GM21390 (cell line): ENCODE data around the gene PSMC3IP.
"Not testable (repeated sequence)": the region's sequence is repeated elsewhere in the genome, so short reads cannot be mapped to it uniquely, and the experiment has no call there.

ENCODE experiments used
- ATAC-seq: cut with Tn5 transposase; IDR thresholded peaks from one replicate; pipeline ENCODE4 v1.9.1; 2021; ENCODE audit not compliant: unreplicated experiment

Gene PSMC3IP

DNA sequence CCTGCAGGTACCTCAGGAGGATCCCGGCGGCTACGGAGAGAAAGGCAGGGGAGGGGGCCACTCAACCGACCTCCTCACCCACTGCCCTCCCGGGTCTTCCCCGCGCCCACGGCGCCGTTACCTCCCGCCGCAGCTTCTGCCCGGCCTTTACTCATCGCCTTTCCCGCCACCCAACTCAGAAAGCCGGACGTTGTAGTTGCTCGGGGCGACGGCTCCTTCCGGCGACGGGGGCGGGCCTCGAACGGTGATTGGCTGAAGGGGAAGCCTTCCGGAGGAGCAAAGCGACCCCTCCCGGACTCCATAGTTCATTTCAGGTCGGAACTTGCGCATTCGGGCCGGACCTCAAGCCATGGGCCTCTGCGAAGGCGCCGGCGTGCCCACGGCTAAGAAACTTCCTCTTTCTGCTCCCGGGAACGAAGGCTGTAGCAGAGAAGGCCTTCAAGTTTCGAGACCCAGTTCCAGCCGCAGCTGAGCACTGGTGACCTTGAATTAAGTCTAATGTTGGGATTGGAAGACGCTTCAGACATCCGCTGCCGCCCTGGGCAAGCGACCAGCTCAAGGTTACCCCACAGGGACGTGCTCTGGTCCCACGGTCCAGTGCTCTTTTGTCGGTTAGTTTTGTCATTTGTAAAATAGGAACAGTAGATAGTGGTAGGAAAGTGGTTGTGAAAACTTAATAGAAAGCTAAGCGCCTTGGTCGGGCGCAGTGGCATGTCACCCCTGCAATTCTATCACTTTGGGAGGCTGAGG lies at the start of gene PSMC3IP:
TSS of gene PSMC3IP (minus strand) at position 198 of the 750 bp plus-strand sequence. CDS start at position 155, 43 bp downstream.
- peak; percentile 63 for ATAC-seq

- ATAC-seq = no peak
Observed at GRCh38 chr17:42623732-42624596, 46.4 kb upstream of the PSMC3IP start.

- ATAC-seq = no peak
Observed at GRCh38 chr17:42623271-42623670, 45.7 kb upstream of the PSMC3IP start.

DNA sequence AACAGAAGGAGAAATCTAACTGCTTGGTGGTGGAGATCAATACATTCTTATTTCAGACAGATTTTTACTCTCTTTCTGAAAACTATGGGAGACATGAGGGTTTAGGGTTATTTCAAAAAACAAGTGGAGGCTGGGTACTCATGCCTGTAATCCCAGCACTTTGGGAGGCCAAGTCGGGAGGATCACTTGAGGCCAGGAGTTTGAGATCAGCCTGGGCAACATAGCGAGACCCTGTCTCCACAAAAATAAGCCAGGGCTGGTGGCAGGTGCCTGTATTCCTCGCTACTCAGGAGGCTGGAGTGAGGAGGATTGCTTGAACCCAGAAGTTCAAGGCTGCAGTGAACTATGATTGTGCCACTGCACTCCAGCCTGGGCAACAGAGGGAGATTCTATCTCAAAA lies 44.5 kb upstream of the PSMC3IP start:
- ATAC-seq = not testable (repeated sequence)

DNA sequence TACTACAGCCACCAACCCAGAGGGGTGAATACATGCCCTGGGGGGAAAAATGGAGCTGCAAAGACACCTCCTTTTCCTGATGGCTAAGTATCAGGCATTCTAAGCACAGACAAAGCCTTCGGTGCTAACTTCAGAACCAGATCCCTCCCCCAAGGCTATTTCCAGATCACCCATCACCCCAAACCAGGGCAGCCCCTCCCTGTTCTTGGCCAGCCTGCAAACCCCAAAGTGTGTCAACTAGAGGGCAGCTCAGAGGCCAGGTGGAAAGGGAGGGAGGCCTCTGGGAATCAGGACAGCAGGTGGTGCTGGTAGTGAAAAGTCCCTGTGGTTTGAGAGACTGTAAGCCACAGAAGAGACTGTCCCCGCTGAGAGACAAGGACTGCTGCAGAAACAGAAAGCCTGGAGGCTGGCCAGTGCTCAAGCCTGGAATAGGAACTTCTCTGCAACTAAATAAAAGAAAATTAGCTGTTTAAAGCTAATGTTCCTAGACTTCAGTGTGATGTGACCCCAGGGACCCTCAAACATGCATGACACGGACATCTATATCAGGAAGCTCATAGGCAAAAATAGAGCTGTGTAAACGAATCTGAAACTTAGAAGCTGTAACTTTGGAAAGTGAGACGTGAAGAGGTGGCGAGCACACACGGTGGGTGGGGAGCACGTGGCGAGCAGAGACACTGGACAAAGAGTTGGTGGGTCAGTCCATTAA lies 41.1 kb upstream of the PSMC3IP start:
- ATAC-seq = peak; percentile 74

- ATAC-seq = peak; percentile 25
Observed at GRCh38 chr17:42617956-42618431, 40.5 kb upstream of the PSMC3IP start.

DNA sequence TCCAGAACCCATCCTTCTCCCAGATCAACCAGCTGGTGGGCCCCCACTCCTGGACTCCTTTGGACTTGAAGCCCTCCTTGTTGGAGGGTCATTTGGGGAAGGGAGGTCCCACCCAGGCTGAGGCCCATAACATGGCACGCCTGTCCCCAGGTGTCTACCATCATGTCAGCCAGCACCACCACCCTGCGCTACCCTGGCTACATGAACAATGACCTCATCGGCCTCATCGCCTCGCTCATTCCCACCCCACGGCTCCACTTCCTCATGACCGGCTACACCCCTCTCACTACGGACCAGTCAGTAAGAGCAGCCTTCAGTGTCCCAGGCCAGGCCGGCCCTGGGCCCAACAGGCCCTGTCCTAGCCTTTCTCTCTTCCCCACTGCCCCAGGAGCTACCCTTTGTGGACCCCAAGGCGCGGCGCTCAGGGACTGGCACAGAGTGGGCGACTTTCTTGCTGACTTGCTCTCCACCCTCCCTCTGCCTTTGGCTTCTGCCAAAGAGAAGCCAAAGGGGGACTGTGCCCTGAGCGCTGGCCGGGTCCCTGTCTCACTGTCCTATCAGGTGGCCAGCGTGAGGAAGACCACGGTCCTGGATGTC lies 36.3 kb upstream of the PSMC3IP start:
- ATAC-seq = no peak

DNA sequence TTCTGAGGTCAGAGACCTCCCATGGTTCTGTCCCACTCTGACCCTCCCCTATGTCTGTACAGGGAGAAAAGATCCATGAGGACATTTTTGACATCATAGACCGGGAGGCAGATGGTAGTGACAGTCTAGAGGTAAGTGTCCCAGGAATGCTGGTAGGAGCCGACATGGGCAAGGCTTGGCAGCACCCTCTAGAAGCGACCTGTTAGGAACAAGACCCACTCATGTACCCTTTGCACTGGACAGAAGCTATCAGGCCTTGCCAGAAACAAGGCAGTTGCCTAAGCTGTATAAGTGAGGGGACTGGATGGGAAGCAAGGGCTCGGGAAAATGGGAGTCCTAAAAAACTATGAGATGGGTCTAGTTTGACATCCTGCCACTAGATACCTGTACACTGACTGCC lies 34.5 kb upstream of the PSMC3IP start:
- ATAC-seq = no peak

- ATAC-seq = not testable (repeated sequence)
Observed at GRCh38 chr17:42609814-42610801, 32.6 kb upstream of the PSMC3IP start.

GRCh38 chr17:42609182-42609813 lies 31.8 kb upstream of the PSMC3IP start, which contains the start of the genes RETREG3 and TUBG1:
RETREG3 (minus strand) TSS chr17:42609374; CDS start chr17:42609324, 50 bp downstream.
TUBG1 (plus strand) TSS chr17:42609683; CDS start chr17:42609738, 55 bp downstream.
- ATAC-seq = peak; percentile 82

DNA sequence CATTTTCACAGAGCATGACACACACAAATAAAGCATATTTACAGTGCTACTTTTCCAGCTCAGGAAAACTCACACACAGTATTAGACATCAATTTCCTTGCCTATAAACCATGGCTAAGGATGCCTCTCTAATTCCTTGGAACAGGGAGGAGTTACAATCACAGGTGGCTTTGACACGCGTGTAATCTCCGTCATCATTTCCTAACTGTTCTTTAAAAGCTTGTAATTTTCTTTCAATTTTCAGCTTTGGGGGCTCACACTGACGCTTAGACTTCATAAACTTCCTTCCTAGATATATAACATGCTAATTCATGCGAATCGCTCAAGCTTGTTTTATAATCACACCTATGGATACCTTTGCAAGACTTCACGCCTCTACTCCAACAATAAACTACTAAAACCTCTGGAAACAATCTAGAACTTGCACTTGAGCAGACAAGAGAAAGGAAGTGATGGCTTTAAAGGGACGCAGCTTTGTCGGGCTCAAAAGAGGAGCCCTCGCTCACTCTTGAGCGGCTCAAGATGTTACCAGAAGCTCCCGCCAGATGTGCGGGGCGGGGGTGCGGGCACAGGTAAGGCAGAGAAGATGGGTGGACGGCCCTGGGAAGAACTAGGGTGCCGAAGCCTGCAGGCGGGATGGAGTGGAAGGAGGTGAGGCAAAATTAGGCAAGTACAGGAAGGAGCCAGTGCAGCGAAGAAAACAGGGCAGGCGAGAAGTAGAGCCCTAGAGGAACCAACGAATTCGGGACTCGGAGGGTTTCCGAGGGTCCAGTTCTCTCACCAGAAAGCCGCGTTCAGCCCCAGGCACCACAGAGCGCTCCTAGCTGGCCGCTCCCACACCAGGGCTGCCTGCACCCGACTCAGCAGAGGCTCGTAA lies 31.0 kb upstream of the PSMC3IP start:
- ATAC-seq = peak; percentile 20

DNA sequence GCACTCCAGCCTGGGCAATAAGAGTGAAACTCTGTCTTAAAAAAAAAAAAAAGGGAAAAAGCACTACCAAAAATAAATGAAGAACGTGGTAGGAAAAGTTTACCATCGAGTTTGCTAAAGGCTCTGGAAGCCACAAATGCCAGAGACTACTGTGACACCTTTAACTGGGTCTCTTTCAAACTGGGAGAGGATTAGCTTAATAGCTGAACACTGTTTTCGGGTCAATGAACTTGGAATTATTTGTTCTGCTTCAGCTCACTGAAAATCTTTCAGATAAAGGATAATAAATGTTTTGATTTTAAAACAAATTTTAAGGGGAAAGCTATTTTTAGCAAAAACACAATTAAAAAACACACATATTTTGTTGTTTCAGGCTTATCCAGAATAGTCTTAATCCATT lies 30.2 kb upstream of the PSMC3IP start:
- no peak for ATAC-seq

GRCh38 chr17:42603318-42603717 lies 25.8 kb upstream of the PSMC3IP start:
- ATAC-seq = no peak

- ATAC-seq = no peak
Observed at GRCh38 chr17:42598905-42599304, 21.4 kb upstream of the PSMC3IP start.

GRCh38 chr17:42596386-42596785 lies 18.9 kb upstream of the PSMC3IP start:
- ATAC-seq = no peak

DNA sequence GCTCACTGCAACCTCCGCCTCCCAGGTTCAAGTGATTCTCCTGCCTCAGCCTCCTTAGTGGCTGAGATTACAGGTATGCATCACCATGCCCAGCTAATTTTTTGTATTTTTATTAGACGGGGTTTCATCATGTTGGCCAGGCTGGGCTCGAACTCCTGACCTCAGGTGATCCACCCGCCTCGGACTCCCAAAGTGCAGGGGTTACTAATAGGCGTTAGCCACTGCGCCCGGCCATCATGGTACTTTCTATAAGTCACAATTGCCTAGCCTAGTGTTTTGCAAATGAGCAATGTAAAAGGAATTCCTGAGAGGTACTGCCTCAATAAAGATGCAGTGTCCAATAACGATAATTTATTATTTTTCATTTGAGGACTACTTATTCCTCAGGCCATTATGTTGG lies 13.9 kb upstream of the PSMC3IP start:
- ATAC-seq = no peak

DNA sequence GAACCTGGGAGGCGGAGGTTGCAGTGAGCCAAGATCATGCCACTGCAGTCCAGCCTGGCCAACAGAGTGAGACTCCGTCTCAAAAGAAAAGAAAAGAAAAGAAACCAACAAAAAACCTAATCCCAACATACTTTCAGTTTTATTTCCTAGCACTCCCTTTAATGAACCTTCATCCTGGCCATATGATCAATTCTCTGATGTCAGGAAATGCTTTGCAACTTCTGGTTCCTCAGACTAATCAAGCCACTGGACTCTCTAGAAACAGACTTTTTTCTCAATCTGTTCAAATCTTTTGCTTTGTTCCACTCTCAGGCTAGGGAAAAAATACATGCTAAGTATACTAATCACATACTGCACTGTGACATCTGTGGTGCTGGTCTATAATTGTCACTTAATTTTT lies 13.4 kb upstream of the PSMC3IP start:
- ATAC-seq = no peak
